HepG2 (cell line): ENCODE data around the gene MPHOSPH8. TPM values are rescaled to one million over a fixed set of nuclear protein-coding genes. Genes with fewer than 3 reads are reported as not detected.

Source experiments
- ATAC-seq: fragments of 200-7000 bp; cut with Tn5 transposase; 3 replicates; pipeline ENCODE4 v1.9.1; 2020; ENCODE audit warnings: mild to moderate bottlenecking, moderate library complexity
- BruUV-seq: library from RNA; stranded (reverse); fragments of 400-500 nt; replicated peaks from 2 replicates; lab custom pipeline; 2021; lab: Mats Ljungman, UMichigan
- CTCF ChIA-PET: fragments of 300-600 bp; formaldehyde crosslinking; extraction: SDS; loops from one replicate; lab custom pipeline; 2021; ENCODE audit warnings: low total read pairs, inconsistent platforms, low intra/inter-chr PET ratio; lab: Yijun Ruan, JAX
- POLR2A ChIA-PET: fragments of 350-600 bp; sonication (Branson Sonifier 250); formaldehyde crosslinking; loops from one replicate; lab custom pipeline; 2020; ENCODE audit warnings: antibody characterized with exemption, inconsistent platforms; lab: Yijun Ruan, JAX
- DNase-seq: peaks from one replicate; pipeline ENCODE4 v3.0.0-alpha.2; 2015; ENCODE audit warnings: low spot score
- FAIRE-seq: peaks from 3 replicates; lab custom pipeline; 2011; peaks lifted over from hg19 to GRCh38; lab: Jason Lieb, UNC
- H2AFZ ChIP-seq: one replicate; pipeline ENCODE4 v1.6.1; 2011; ENCODE audit warnings: low read length, inconsistent platforms
- H3K27ac ChIP-seq: fragments of 300-600 bp; 3 replicates; pipeline ENCODE4 v1.8.0; 2011; ENCODE audit warnings: mixed run types, mild to moderate bottlenecking, mixed read lengths, low read length, inconsistent platforms; ENCODE audit not compliant: insufficient read depth; ENCODE audit errors: extremely low read length
- H3K27me3 ChIP-seq, 2 experiments: fragments of 200-600 bp in 1 of 2; 2 replicates in 1 of 2; 3 replicates in 1 of 2; pipeline versions ENCODE4 v1.6.0 to v1.8.0; 2011; ENCODE audit warnings: low read length in 2 of 2, mild to moderate bottlenecking in 2 of 2, moderate library complexity in 2 of 2, inconsistent platforms in 1 of 2; ENCODE audit not compliant: insufficient read depth in 2 of 2, control insufficient read depth in 1 of 2
- H3K36me3 ChIP-seq, 2 experiments: fragments of 200-600 bp in 1 of 2; replicated peaks in 1 of 2; 2 replicates in 1 of 2; 3 replicates in 1 of 2; pipeline versions ENCODE4 v1.5.1 to v1.8.0; 2011; ENCODE audit warnings: low read length in 2 of 2, inconsistent platforms in 1 of 2; ENCODE audit not compliant: insufficient read depth in 2 of 2, control insufficient read depth in 1 of 2
- H3K4me1 ChIP-seq: 2 replicates; pipeline ENCODE4 v1.5.1; 2012; ENCODE audit warnings: low read length, inconsistent platforms; ENCODE audit not compliant: insufficient read depth
- H3K4me2 ChIP-seq: 2 replicates; pipeline ENCODE4 v1.6.0; 2011; ENCODE audit warnings: low read depth, low read length, inconsistent platforms
- H3K4me3 ChIP-seq, 3 experiments: fragments of 200-600 bp in 1 of 3; sonication (generic), shearing (Covaris generic) in 1 of 3; replicated peaks in 1 of 3; 2 replicates each; pipeline ENCODE4 v1.5.1; 2011 to 2016; ENCODE audit warnings: low read length in 3 of 3, inconsistent platforms in 2 of 3, low read depth in 2 of 3, mild to moderate bottlenecking in 2 of 3, control low read depth in 1 of 3, mixed read lengths in 1 of 3; ENCODE audit not compliant: insufficient read depth in 1 of 3
- H3K79me2 ChIP-seq: one replicate; pipeline ENCODE4 v1.6.1; 2011; ENCODE audit warnings: low read length, inconsistent platforms; ENCODE audit not compliant: insufficient read depth
- H3K9ac ChIP-seq: 2 replicates; pipeline ENCODE4 v1.6.0; 2011; ENCODE audit warnings: mild to moderate bottlenecking, low read depth, low read length, inconsistent platforms; ENCODE audit not compliant: insufficient read depth
- H3K9me3 ChIP-seq: 2 replicates; pipeline ENCODE4 v1.5.1; 2012; ENCODE audit warnings: mild to moderate bottlenecking, low read length
- H4K20me1 ChIP-seq: 2 replicates; pipeline ENCODE4 v1.6.0; 2011; ENCODE audit warnings: inconsistent platforms, mild to moderate bottlenecking, low read length, moderate library complexity; ENCODE audit not compliant: insufficient read depth
- AGO2 ChIP-seq: fragments of 200-400 bp; formaldehyde crosslinking; optimal IDR thresholded peaks from 2 replicates; pipeline ENCODE3; 2017; ENCODE audit warnings: mild to moderate bottlenecking, low read depth, low read length, moderate library complexity
- MLXIP ChIP-seq: sonication (generic); formaldehyde crosslinking; IDR thresholded peaks from 2 replicates; pipeline ENCODE4 v1.9.0; 2021; ENCODE audit warnings: missing genetic modification reagents, borderline replicate concordance
- POLR2G ChIP-seq: fragments of 200-400 bp; formaldehyde crosslinking; IDR thresholded peaks from 2 replicates; pipeline ENCODE4 v1.6.1; 2018; ENCODE audit warnings: mild to moderate bottlenecking, low read depth, low read length, moderate library complexity
- RBM22 ChIP-seq: fragments of 200-400 bp; formaldehyde crosslinking; optimal IDR thresholded peaks from 2 replicates; pipeline ENCODE3; 2017; ENCODE audit warnings: mild to moderate bottlenecking, low read length, moderate library complexity
- ZNF616 ChIP-seq: sonication (generic); formaldehyde crosslinking; IDR thresholded peaks from 2 replicates; pipeline ENCODE4 v1.5.0; 2020; ENCODE audit warnings: low read depth, mild to moderate bottlenecking, missing genetic modification reagents
- ZSCAN30 ChIP-seq: sonication (generic); formaldehyde crosslinking; IDR thresholded peaks from 2 replicates; pipeline ENCODE4 v1.5.0; 2020; ENCODE audit warnings: mild to moderate bottlenecking, missing genetic modification reagents
- WGBS: methylation state at CpG from one replicate; pipeline ENCODE4 v1.1.6; 2017; ENCODE audit warnings: low lambda C conversion rate; 5-methylcytosine and 5-hydroxymethylcytosine counted together
- in situ Hi-C: cut with HindIII; loops from 2 replicates; pipeline ENCODE4 v1.10.0; 2017; ENCODE audit warnings: low pct_unique_long_range_greater_than_20kb; ENCODE audit not compliant: extremely low pct_ligation_motif_present
- intact Hi-C: fragments of 100-400 bp; cut with micrococcal nuclease; formaldehyde crosslinking; loops from one replicate; pipeline ENCODE4 v1.10.0; 2022; ENCODE audit not compliant: unreplicated experiment
- polyA plus RNA-seq, 8 experiments: library from polyadenylated mRNA; depleted of rRNA in 3 of 8; stranded (reverse) in 7 of 8; unstranded in 1 of 8; fragments of >200 nt; fragmentation: Illumina TruSeq in 4 of 8; extraction: Trizol in 4 of 8; gene quantifications; 2 replicates each; pipeline versions ENCODE4 v1.2.1 to v1.2.3, GENCODE V29; 2011 to 2016; ENCODE audit warnings: low read depth in 4 of 8, missing spikeins in 1 of 8, mixed read lengths in 1 of 8; ENCODE audit not compliant: insufficient read depth in 1 of 8
- total RNA-seq, 5 experiments: library from RNA; depleted of rRNA; stranded (reverse); fragments of >200 nt; fragmentation: Illumina TruSeq; extraction: Trizol; gene quantifications; 2 replicates each; pipeline ENCODE4 v1.2.3, GENCODE V29; 2016; ENCODE audit warnings: low read depth in 1 of 5
- TF ChIP-seq, protein P1 (sequence below): IDR thresholded peaks from 2 replicates; pipeline ENCODE4 v1.6.1; 2016; ENCODE audit warnings: low read depth, borderline replicate concordance

The MPHOSPH8 gene
- total and polyA plus RNA-seq, 2 of the 13 experiments (the other 11 are each of a cell fraction or from before 2014, with no cell fraction given): 17.3 to 20.9 TPM

GRCh38 chr13:19665427-19665859, 32.0 kb downstream of the MPHOSPH8 start:
- ATAC-seq (peak; percentile 47), FAIRE-seq (no peak), DNase-seq (no peak)
- intact Hi-C loops (no loop called here), in situ Hi-C loops (no loop called here)
- H3K36me3 ChIP-seq: peaks cover 15 to 63% of the 10 kb centered on the region in 2 experiments
- no peaks in the 10 kb centered on the region for H4K20me1 ChIP-seq
- H2AFZ ChIP-seq: no peak overlapping the region
- no peaks in the 10 kb centered on the region for H3K9me3 ChIP-seq
- no peak overlapping the region for H3K4me2 ChIP-seq
- no peak overlapping the region for H3K27ac ChIP-seq
- CTCF ChIA-PET: no interaction called here
- no peaks in the 10 kb centered on the region for H3K27me3 ChIP-seq
- no peak overlapping the region for H3K9ac ChIP-seq
- no peaks in the 10 kb centered on the region for H3K79me2 ChIP-seq
- no peak overlapping the region for H3K4me3 ChIP-seq
- POLR2A ChIA-PET: no interaction called here
- TF ChIP-seq ZSCAN30 (CRISPR knock-in tag) (no peak), AGO2 (peak; percentile 52)
- TF ChIP-seq, protein P1, sequence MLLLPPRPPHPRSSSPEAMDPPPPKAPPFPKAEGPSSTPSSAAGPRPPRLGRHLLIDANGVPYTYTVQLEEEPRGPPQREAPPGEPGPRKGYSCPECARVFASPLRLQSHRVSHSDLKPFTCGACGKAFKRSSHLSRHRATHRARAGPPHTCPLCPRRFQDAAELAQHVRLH: no peak
- TF ChIP-seq, all 625 proteins: peak for 1
- no TSS peak for BruUV-seq
- 100% methylated on average over 5 of the region's 14 CpGs for WGBS
- H3K4me1 ChIP-seq: no peaks in the 10 kb centered on the region

GRCh38 chr13:19668778-19669177, 35.3 kb downstream of the MPHOSPH8 start:
- TF ChIP-seq POLR2G (0 out of 2 replicates have a peak, but pooled peaks have one; percentile 10), ZNF616 (CRISPR knock-in tag) (no peak), RBM22 (peak; percentile 67), AGO2 (peak; percentile 38), MLXIP (CRISPR knock-in tag) (no peak)
- intact Hi-C loops: no loop called here
- no TSS peak for BruUV-seq
- H3K4me2 ChIP-seq: no peak overlapping the region
- H3K79me2 ChIP-seq: no peaks in the 10 kb centered on the region
- DNase-seq (no peak), FAIRE-seq (no peak), ATAC-seq (no peak)
- no peaks in the 10 kb centered on the region for H3K4me1 ChIP-seq
- H4K20me1 ChIP-seq: no peaks in the 10 kb centered on the region
- H3K9me3 ChIP-seq: no peaks in the 10 kb centered on the region
- H3K36me3 ChIP-seq: peaks cover 15 to 54% of the 10 kb centered on the region in 2 experiments
- no peaks in the 10 kb centered on the region for H3K27me3 ChIP-seq
- H3K27ac ChIP-seq: no peak overlapping the region
- in situ Hi-C loops: no loop called here
- H2AFZ ChIP-seq: no peak overlapping the region
- 98% methylated on average over 9 of the region's 9 CpGs for WGBS
- CTCF ChIA-PET: no interaction called here
- POLR2A ChIA-PET: no interaction called here
- H3K9ac ChIP-seq: no peak overlapping the region
- H3K4me3 ChIP-seq: no peak overlapping the region
